K562 (cell line): Measurements from ENCODE around the gene SERAC1. TPM values are rescaled to one million over a fixed set of nuclear protein-coding genes. Genes with fewer than 3 reads are reported as not detected.

Experiments used
- ATAC-seq: fragments of 200-7000 bp; cut with Tn5 transposase; 3 replicates; pipeline ENCODE4 v1.9.1; 2020; ENCODE audit warnings: moderate library complexity
- BruUV-seq: library from RNA; stranded (reverse); fragments of 400-500 nt; replicated peaks from 2 replicates; lab custom pipeline; 2021; lab: Mats Ljungman, UMichigan
- CTCF ChIA-PET: fragments of 300-600 bp; formaldehyde crosslinking; extraction: SDS; loops from one replicate; lab custom pipeline; 2021; ENCODE audit warnings: low intra/inter-chr PET ratio; lab: Yijun Ruan, JAX
- POLR2A ChIA-PET: fragments of 300-600, 350-650 bp; sonication (Branson Sonifier 250); formaldehyde crosslinking; extraction: SDS; loops from one replicate; lab custom pipeline; 2021; ENCODE audit warnings: antibody characterized with exemption, inconsistent platforms; lab: Yijun Ruan, JAX
- DNase-seq, 4 experiments: peaks; one replicate each; pipeline versions ENCODE4 v3.0.0 to v3.0.0-alpha.2; 2011 to 2018; ENCODE audit warnings: low spot score in 3 of 4, mixed read lengths in 3 of 4; ENCODE audit errors: extremely low read depth in 1 of 4
- FAIRE-seq: peaks from 2 replicates; lab custom pipeline; 2011; peaks lifted over from hg19 to GRCh38; lab: Jason Lieb, UNC
- H2AFZ ChIP-seq: 2 replicates; pipeline ENCODE4 v1.6.0; 2011; ENCODE audit warnings: low read depth, low read length, control low read depth, inconsistent platforms
- H3K27ac ChIP-seq: fragments of 200-600 bp; 3 replicates; pipeline ENCODE4 v1.8.0; 2011; ENCODE audit warnings: low read depth, mild to moderate bottlenecking, control low read depth, inconsistent platforms, low read length, moderate library complexity, mixed read lengths; ENCODE audit errors: extremely low read depth
- H3K27me3 ChIP-seq, 2 experiments: fragments of 300-600 bp in 1 of 2; 2 replicates in 1 of 2; 3 replicates in 1 of 2; pipeline versions ENCODE4 v1.6.0 to v1.8.0; 2011; ENCODE audit warnings: inconsistent platforms in 2 of 2, low read length in 2 of 2, mild to moderate bottlenecking in 1 of 2, mixed read lengths in 1 of 2, moderate library complexity in 1 of 2; ENCODE audit not compliant: control insufficient read depth in 2 of 2, insufficient read depth in 2 of 2
- H3K36me3 ChIP-seq: fragments of 300-600 bp; 3 replicates; pipeline ENCODE4 v1.8.0; 2011; ENCODE audit warnings: mild to moderate bottlenecking, low read length, inconsistent platforms; ENCODE audit not compliant: control insufficient read depth, insufficient read depth
- H3K4me1 ChIP-seq, 2 experiments: fragments of 200-600 bp in 1 of 2; replicated peaks in 1 of 2; 2 replicates in 1 of 2; 3 replicates in 1 of 2; pipeline versions ENCODE4 v1.5.1 to v1.8.0; 2011; ENCODE audit warnings: inconsistent platforms in 2 of 2, low read length in 2 of 2, mild to moderate bottlenecking in 1 of 2, mixed read lengths in 1 of 2, moderate library complexity in 1 of 2; ENCODE audit not compliant: control insufficient read depth in 2 of 2, insufficient read depth in 2 of 2
- H3K4me2 ChIP-seq: 2 replicates; pipeline ENCODE4 v1.6.1; 2011; ENCODE audit warnings: low read length, control low read depth, inconsistent platforms, mixed read lengths; ENCODE audit not compliant: insufficient read depth
- H3K4me3 ChIP-seq: fragments of 200-600 bp; sonication (generic), shearing (Covaris generic); 2 replicates; pipeline ENCODE4 v1.5.1; 2016; ENCODE audit warnings: control low read depth, inconsistent platforms
- H3K79me2 ChIP-seq: fragments of 200-600 bp; 3 replicates; pipeline ENCODE4 v1.8.0; 2011; ENCODE audit warnings: low read length, inconsistent platforms; ENCODE audit not compliant: control insufficient read depth, insufficient read depth
- H3K9ac ChIP-seq, 2 experiments: 2 replicates each; pipeline versions ENCODE4 v1.6.0 to v1.6.1; 2011; ENCODE audit warnings: low read depth in 2 of 2, low read length in 2 of 2, control low read depth in 1 of 2, inconsistent platforms in 1 of 2, mild to moderate bottlenecking in 1 of 2, mixed read lengths in 1 of 2; ENCODE audit not compliant: insufficient read depth in 1 of 2
- H3K9me1 ChIP-seq: one replicate; pipeline ENCODE4 v1.6.0; 2011; ENCODE audit warnings: inconsistent platforms, mild to moderate bottlenecking, low read length, moderate library complexity; ENCODE audit not compliant: control insufficient read depth, insufficient read depth
- H3K9me3 ChIP-seq: replicated peaks from 2 replicates; pipeline ENCODE4 v1.5.1; 2011; ENCODE audit warnings: low read depth, low read length, inconsistent platforms; ENCODE audit not compliant: control insufficient read depth, insufficient read depth
- H4K20me1 ChIP-seq: replicated peaks from 2 replicates; pipeline ENCODE4 v1.6.1; 2011; ENCODE audit warnings: low read length, inconsistent platforms, mixed read lengths; ENCODE audit not compliant: control insufficient read depth, insufficient read depth
- HNRNPLL ChIP-seq: fragments of 200-400 bp; formaldehyde crosslinking; IDR thresholded peaks from 2 replicates; pipeline ENCODE4 v1.6.1; 2017; ENCODE audit warnings: low read length, low read depth, mild to moderate bottlenecking; ENCODE audit not compliant: poor library complexity, severe bottlenecking
- RFX5 ChIP-seq: IDR thresholded peaks from 2 replicates; pipeline ENCODE4 v1.6.1; 2011; ENCODE audit warnings: low read depth, mild to moderate bottlenecking, improper control_type of control experiment, low read length
- TSC22D4 ChIP-seq: fragments of 450-650 bp; IDR thresholded peaks from 2 replicates; pipeline ENCODE4 v1.6.1; 2016; ENCODE audit warnings: missing genetic modification characterization, missing biosample characterization, control low read depth
- XRCC3 ChIP-seq: fragments of 450-650 bp; IDR thresholded peaks from 2 replicates; pipeline ENCODE4 v1.6.1; 2017; ENCODE audit warnings: mild to moderate bottlenecking, moderate library complexity
- ZNF121 ChIP-seq: sonication (generic); formaldehyde crosslinking; conservative IDR thresholded peaks from 2 replicates; pipeline ENCODE4 v1.8.0; 2022; ENCODE audit warnings: missing genetic modification reagents
- WGBS: fragments of 100-300 bp; shearing (Covaris generic); methylation state at CpG from one replicate; pipeline ENCODE4 v1.1.6; 2016; ENCODE audit warnings: low coverage, mixed read lengths; ENCODE audit not compliant: insufficient coverage; ENCODE audit errors: missing lambda C conversion rate; 5-methylcytosine and 5-hydroxymethylcytosine counted together
- in situ Hi-C: fragments of 300-500 bp; cut with MboI; formaldehyde crosslinking; loops from 4 replicates; pipeline ENCODE4 v1.15.0; 2018; ENCODE audit warnings: inconsistent platforms, mixed read lengths
- intact Hi-C: fragments of 100-400 bp; cut with micrococcal nuclease; formaldehyde crosslinking; loops from 2 replicates; pipeline ENCODE4 v1.14.2; 2022
- polyA plus RNA-seq, 8 experiments: library from polyadenylated mRNA; depleted of rRNA in 4 of 8; stranded (reverse) in 5 of 8; unstranded in 3 of 8; fragments of >200 nt; fragmentation: Nextera tagmentation in 2 of 8; fragmentation: Illumina TruSeq in 1 of 8; extraction: Ambion mirVana in 2 of 8; extraction: Trizol in 1 of 8; gene quantifications; 2 replicates each; pipeline versions ENCODE4 v1.2.1 to v1.2.3, GENCODE V29; 2011 to 2014; ENCODE audit warnings: inconsistent platforms in 1 of 8, missing spikeins in 1 of 8
- total RNA-seq, 7 experiments: library from RNA; depleted of rRNA in 6 of 7; stranded (reverse); fragments of >200 nt in 6 of 7; fragmentation: Illumina TruSeq in 2 of 7; extraction: Trizol in 2 of 7; gene quantifications; 2 replicates each; pipeline versions ENCODE4 v1.2.1 to v1.2.3, GENCODE V29; 2011 to 2021; ENCODE audit warnings: low replicate concordance in 1 of 7

Gene SERAC1
- total and polyA plus RNA-seq, 9 of the 15 experiments (the other 6 are each of a cell fraction or from before 2014, with no cell fraction given), result 1.8 to 6.2 (median 2.8) TPM

DNA sequence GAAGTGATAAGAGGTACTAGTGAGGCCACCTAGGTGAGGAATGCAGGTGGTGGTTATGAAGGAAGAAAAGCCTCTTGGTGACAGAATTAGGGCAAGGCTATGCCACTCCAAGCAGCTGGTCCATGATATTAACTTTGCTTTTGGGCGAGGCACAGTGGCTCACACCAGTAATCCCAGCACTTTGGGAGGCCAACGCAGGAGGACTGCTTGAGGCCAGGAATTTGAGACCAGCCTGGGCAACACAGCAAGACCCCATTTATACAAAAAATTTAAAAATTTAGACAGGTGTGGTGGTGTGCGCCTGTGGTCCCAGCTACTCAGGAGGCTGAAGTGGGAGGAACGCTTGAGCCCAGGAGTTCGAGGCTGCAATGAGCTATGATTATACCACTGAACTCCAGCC is 56.1 kb downstream of the SERAC1 start:
- H3K9ac ChIP-seq, result no peak overlapping the region
- no peaks in the 10 kb centered on the region for H3K9me1 ChIP-seq
- CTCF ChIA-PET, result no interaction called here
- TF ChIP-seq HNRNPLL (no peak), ZNF121 (peak; percentile 65)
- no peak overlapping the region for H3K4me2 ChIP-seq
- H2AFZ ChIP-seq, result no peak overlapping the region
- H3K36me3 ChIP-seq, result no peaks in the 10 kb centered on the region
- WGBS, result 77% methylated on average over 5 of the region's 5 CpGs
- no peak for FAIRE-seq
- intact Hi-C loops, result no loop called here
- H3K4me3 ChIP-seq, result no peak overlapping the region
- no peak for ATAC-seq
- peaks cover 9% of the 10 kb centered on the region in 2 experiments; a peak in 2 of 5 replicates for H3K4me1 ChIP-seq
- in situ Hi-C loops, result no loop called here
- no peaks in the 10 kb centered on the region for H3K27me3 ChIP-seq
- no peaks in the 10 kb centered on the region for H3K79me2 ChIP-seq
- POLR2A ChIA-PET, result interaction anchor here (0.9 to 1.6 kb wide), 4 partner anchors 10 to 85 kb away, joined by 3 to 7 read pairs (median 4); no protein-coding TSS in a partner anchor
- H3K9me3 ChIP-seq, result no peaks in the 10 kb centered on the region
- H4K20me1 ChIP-seq, result no peaks in the 10 kb centered on the region
- BruUV-seq, result no TSS peak
- no peak overlapping the region for H3K27ac ChIP-seq
- no peak for DNase-seq

DNA sequence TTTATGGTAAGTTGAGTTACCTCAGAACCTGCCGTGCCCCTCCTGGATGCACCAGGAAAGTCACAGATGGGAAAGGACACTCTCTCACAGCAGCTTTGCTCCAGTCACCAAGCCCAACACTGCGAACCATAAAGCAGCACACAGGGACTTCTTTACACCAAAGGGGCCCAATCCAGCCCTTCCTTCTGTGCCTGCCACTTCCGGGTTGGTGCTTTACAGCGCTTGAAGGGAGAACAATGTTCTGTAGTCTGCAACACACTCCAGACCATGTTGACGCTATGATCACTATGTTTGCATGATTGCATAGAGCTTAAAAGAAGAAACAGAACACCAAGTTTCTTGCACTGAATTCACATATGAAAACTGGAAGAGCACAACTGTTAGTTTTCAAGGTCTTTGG is 57.1 kb downstream of the SERAC1 start:
- BruUV-seq, result no TSS peak
- CTCF ChIA-PET, result no interaction called here

More for the DNA sequence above, 57.1 kb downstream of the SERAC1 start:
- H3K27ac ChIP-seq, result no peak overlapping the region
- no peak for FAIRE-seq
- no peak for TF ChIP-seq TSC22D4 (tag)
- TF ChIP-seq XRCC3, result no peak
- no peak for TF ChIP-seq RFX5
- no peak overlapping the region; a peak in 1 of 4 replicates for H3K9ac ChIP-seq
- POLR2A ChIA-PET, result interaction anchor here (1.0 to 1.6 kb wide), 2 partner anchors 9 to 12 kb away, joined by 3 to 7 read pairs; no protein-coding TSS in a partner anchor
- no peak; the same call in 2 of the 3 replicates for ATAC-seq
- H3K27me3 ChIP-seq, result no peaks in the 10 kb centered on the region
- H3K36me3 ChIP-seq, result no peaks in the 10 kb centered on the region
- H3K4me2 ChIP-seq, result no peak overlapping the region
- H3K4me1 ChIP-seq, result peaks cover 9% of the 10 kb centered on the region in 2 experiments; a peak in 2 of 5 replicates
- DNase-seq, result no peak
- H3K79me2 ChIP-seq, result no peaks in the 10 kb centered on the region
- H4K20me1 ChIP-seq, result no peaks in the 10 kb centered on the region
- H3K9me1 ChIP-seq, result no peaks in the 10 kb centered on the region
- 86% methylated on average over 5 of the region's 5 CpGs for WGBS
- no peaks in the 10 kb centered on the region for H3K9me3 ChIP-seq
- H2AFZ ChIP-seq, result no peak overlapping the region
- in situ Hi-C loops, result no loop called here
- no peak overlapping the region for H3K4me3 ChIP-seq
- intact Hi-C loops, result no loop called here
